HEK293T (cell line): ENCODE measurements around the gene DSCAM.

ENCODE experiments used
- BHLHE40 ChIP-seq: fragments of 450-650 bp; IDR thresholded peaks from 2 replicates; pipeline ENCODE4 v1.6.1; 2016; ENCODE audit warnings: mild to moderate bottlenecking, moderate library complexity, borderline replicate concordance
- FOXA1 ChIP-seq: fragments of 450-650 bp; IDR thresholded peaks from 2 replicates; pipeline ENCODE4 v1.6.1; 2016; ENCODE audit warnings: mild to moderate bottlenecking
- L3MBTL2 ChIP-seq: fragments of 450-650 bp; conservative IDR thresholded peaks from 2 replicates; pipeline ENCODE4 v1.6.1; 2016; ENCODE audit warnings: mild to moderate bottlenecking
- NFRKB ChIP-seq: fragments of 450-650 bp; IDR thresholded peaks from 2 replicates; pipeline ENCODE4 v1.6.1; 2016; ENCODE audit warnings: mild to moderate bottlenecking, moderate library complexity
- PKNOX1 ChIP-seq: fragments of 450-650 bp; IDR thresholded peaks from 2 replicates; pipeline ENCODE4 v1.6.1; 2016
- SP1 ChIP-seq: fragments of 450-650 bp; IDR thresholded peaks from 2 replicates; pipeline ENCODE4 v1.6.1; 2017
- SUZ12 ChIP-seq: fragments of 450-650 bp; IDR thresholded peaks from 2 replicates; pipeline ENCODE4 v1.6.1; 2016; ENCODE audit warnings: mild to moderate bottlenecking
- TARDBP ChIP-seq: fragments of 450-650 bp; IDR thresholded peaks from 2 replicates; pipeline ENCODE4 v1.6.1; 2016

DNA sequence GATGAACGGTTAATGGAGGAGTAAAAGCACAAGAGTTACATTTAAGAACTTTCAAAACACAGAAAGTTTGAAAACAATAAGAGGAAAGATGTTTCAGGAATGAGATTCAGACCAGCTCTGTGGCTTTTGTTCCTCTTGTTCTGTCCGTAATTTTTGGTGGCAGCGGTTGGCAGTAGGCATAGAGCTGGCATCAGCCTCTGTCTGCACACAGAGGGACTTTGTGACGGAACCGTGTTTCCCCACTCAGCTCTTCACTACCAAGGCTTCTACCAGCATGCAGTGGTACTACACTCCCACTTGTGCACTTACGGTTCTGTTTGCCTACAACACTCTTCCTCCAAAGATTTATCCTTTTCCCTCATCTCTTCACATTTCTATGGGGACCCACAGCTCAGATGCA, 212.8 kb downstream of the DSCAM start:
- TF ChIP-seq NFRKB (no peak), TARDBP (no peak), SP1 (no peak), FOXA1 (no peak), BHLHE40 (no peak), PKNOX1 (no peak), SUZ12 (no peak), L3MBTL2 (no peak)
